NCI-H748 (cell line): ENCODE measurements around the gene ABCC10.
A peak's percentile ranks its signal among the peaks of the same experiment; 100 is the strongest.
"Not testable (repeated sequence)": the region's sequence is repeated elsewhere in the genome, so short reads cannot be mapped to it uniquely, and the experiment has no call there.

Experiments
- DNase-seq: peaks from one replicate; lab custom pipeline; 2025; ENCODE audit not compliant: unreplicated experiment; lab: John Stamatoyannopoulos, UW

ABCC10 gene

GRCh38 chr6:43494321-43494720 lies 67.0 kb downstream of the ABCC10 start:
- DNase-seq = no peak

GRCh38 chr6:43494766-43495165 lies 67.4 kb downstream of the ABCC10 start:
- no peak for DNase-seq

- peak; percentile 22 for DNase-seq
Measured at GRCh38 chr6:43495409-43495941, 68.1 kb downstream of the ABCC10 start.

- DNase-seq = peak; percentile 24
Measured at GRCh38 chr6:43496370-43497128, 69.2 kb downstream of the ABCC10 start.

- no peak for DNase-seq
Measured at GRCh38 chr6:43497129-43497396, 69.7 kb downstream of the ABCC10 start.

GRCh38 chr6:43497689-43498088 lies 70.3 kb downstream of the ABCC10 start:
- no peak for DNase-seq

- not testable (repeated sequence) for DNase-seq
Measured at GRCh38 chr6:43498291-43498690, 71.0 kb downstream of the ABCC10 start.

- DNase-seq = no peak
Measured at GRCh38 chr6:43499028-43499815, 71.9 kb downstream of the ABCC10 start.
